ENCODE results near the gene SLC25A38. TPM values are rescaled to one million over a fixed set of nuclear protein-coding genes. Genes with fewer than 3 reads are reported as not detected.

The SLC25A38 gene
- total RNA-seq, 1 donor from 2014 or later: 20.8 TPM

GRCh38 chr3:39435006-39435748, 52.0 kb downstream of the SLC25A38 start:
- no peak overlapping the region for H3K4me3 ChIP-seq (ENCODE audit: low read depth, low read length)
- TF ChIP-seq, protein P1, sequence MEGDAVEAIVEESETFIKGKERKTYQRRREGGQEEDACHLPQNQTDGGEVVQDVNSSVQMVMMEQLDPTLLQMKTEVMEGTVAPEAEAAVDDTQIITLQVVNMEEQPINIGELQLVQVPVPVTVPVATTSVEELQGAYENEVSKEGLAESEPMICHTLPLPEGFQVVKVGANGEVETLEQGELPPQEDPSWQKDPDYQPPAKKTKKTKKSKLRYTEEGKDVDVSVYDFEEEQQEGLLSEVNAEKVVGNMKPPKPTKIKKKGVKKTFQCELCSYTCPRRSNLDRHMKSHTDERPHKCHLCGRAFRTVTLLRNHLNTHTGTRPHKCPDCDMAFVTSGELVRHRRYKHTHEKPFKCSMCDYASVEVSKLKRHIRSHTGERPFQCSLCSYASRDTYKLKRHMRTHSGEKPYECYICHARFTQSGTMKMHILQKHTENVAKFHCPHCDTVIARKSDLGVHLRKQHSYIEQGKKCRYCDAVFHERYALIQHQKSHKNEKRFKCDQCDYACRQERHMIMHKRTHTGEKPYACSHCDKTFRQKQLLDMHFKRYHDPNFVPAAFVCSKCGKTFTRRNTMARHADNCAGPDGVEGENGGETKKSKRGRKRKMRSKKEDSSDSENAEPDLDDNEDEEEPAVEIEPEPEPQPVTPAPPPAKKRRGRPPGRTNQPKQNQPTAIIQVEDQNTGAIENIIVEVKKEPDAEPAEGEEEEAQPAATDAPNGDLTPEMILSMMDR (conservative IDR thresholded peaks at IDR 0.05; ENCODE audit: low read depth, low read length): no peak
- no peak for DNase-seq (ENCODE audit: low read depth)

- DNase-seq (ENCODE audit: low read depth): no peak
These were observed 55.7 kb downstream of the SLC25A38 start for GRCh38 chr3:39438880-39439279.

DNA sequence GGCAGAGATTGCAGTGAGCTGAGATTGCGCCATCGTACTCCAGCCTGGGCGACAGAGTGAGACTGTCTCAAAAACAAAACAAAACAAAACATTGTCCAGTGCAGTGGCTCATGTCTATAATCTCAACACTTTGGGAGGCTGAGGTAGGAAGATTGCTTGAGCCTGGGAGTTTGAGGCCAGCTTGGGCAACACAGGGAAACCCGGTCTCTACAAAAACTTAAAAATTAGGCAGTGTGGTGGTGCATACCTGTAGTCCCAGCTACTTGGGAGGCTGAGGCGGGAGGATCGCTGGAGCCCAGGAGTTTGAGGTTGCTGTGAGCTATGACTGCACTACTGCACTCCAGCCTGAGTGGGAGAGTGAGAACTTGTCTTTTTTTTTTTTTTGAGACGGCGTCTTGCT, 57.1 kb downstream of the SLC25A38 start:
- no peak for DNase-seq (ENCODE audit: low read depth)
- TF ChIP-seq, protein P1 (conservative IDR thresholded peaks at IDR 0.05; ENCODE audit: low read depth, low read length): no peak
- H3K4me3 ChIP-seq (ENCODE audit: low read depth, low read length): no peak overlapping the region

More at GRCh38 chr3:39438880-39439279, 55.7 kb downstream of the SLC25A38 start:
- no peak overlapping the region for H3K4me3 ChIP-seq (ENCODE audit: low read depth, low read length)
- TF ChIP-seq, protein P1 (conservative IDR thresholded peaks at IDR 0.05; ENCODE audit: low read depth, low read length): no peak

GRCh38 chr3:39443530-39443929, 60.4 kb downstream of the SLC25A38 start:
- H3K4me3 ChIP-seq (ENCODE audit: low read depth, low read length): no peak overlapping the region
- no peak for DNase-seq (ENCODE audit: low read depth)
- TF ChIP-seq, protein P1 (conservative IDR thresholded peaks at IDR 0.05; ENCODE audit: low read depth, low read length): peak; percentile 61

- TF ChIP-seq, protein P1 (conservative IDR thresholded peaks at IDR 0.05; ENCODE audit: low read depth, low read length): no peak
- H3K4me3 ChIP-seq (ENCODE audit: low read depth, low read length): no peak overlapping the region
- DNase-seq (ENCODE audit: low read depth): no peak
These were observed 62.8 kb downstream of the SLC25A38 start for GRCh38 chr3:39445927-39446326.

DNA sequence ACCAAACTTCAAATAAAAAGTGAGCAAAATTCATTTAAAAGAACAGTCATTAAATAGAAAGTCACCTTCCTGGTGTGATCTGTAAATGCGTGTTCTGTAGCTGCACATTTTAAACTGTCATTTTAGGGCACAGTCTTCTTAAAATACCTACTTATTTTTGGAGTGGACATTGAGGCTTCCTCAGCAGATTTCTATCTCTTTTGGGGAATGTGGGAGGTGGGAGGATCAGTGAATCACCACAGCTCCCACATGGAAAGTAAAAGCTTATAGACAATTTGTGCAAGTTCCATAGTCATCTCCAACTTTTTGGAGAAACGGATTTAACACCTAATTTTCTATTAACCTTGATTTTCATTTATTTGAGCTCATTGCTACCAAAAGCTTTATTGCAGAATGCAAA, 63.3 kb downstream of the SLC25A38 start:
- DNase-seq (ENCODE audit: low read depth): no peak
- H3K4me3 ChIP-seq (ENCODE audit: low read depth, low read length): no peak overlapping the region
- TF ChIP-seq, protein P1 (conservative IDR thresholded peaks at IDR 0.05; ENCODE audit: low read depth, low read length): no peak

Other genes with a start within 250 kb of the SLC25A38 start
- 11.5 and 12.7 TPM in 2 replicates for gene CSRNP1, start 229.8 kb upstream of the SLC25A38 start, total RNA-seq
- 0.12 TPM in 1 of 2 replicates, not detected in the other for gene XIRP1, start 190.8 kb upstream of the SLC25A38 start, total RNA-seq
- gene CX3CR1, start 103.3 kb upstream of the SLC25A38 start, total RNA-seq: not detected in 2 replicates
- gene CCR8, start 53.7 kb upstream of the SLC25A38 start, total RNA-seq: not detected in 2 replicates
- 2,720 and 3,068 TPM in 2 replicates for gene RPSA, start 23.4 kb downstream of the SLC25A38 start, total RNA-seq
- 0.35 TPM in 1 of 2 replicates, not detected in the other for gene MOBP, start 84.3 kb downstream of the SLC25A38 start, total RNA-seq